IPS-20b (cell line): Measurements from ENCODE around the gene NPSR1.
"Not testable (repeated sequence)": the region's sequence is repeated elsewhere in the genome, so short reads cannot be mapped to it uniquely, and the experiment has no call there.

Experiments
- H3K27ac ChIP-seq: one replicate; pipeline ENCODE4 v1.5.1; 2013; ENCODE audit warnings: low read length
- H3K27me3 ChIP-seq: 2 replicates; pipeline ENCODE4 v1.6.1; 2013; ENCODE audit warnings: mild to moderate bottlenecking, low read length, inconsistent platforms; ENCODE audit not compliant: insufficient read depth
- H3K36me3 ChIP-seq: 2 replicates; pipeline ENCODE4 v1.6.1; 2013; ENCODE audit warnings: low read depth, mild to moderate bottlenecking, inconsistent platforms, low read length, moderate library complexity; ENCODE audit not compliant: insufficient read depth
- H3K4me1 ChIP-seq: 2 replicates; pipeline ENCODE4 v1.6.1; 2013; ENCODE audit warnings: mild to moderate bottlenecking, control low read depth, inconsistent platforms, low read length, moderate library complexity; ENCODE audit not compliant: insufficient read depth
- H3K4me3 ChIP-seq: 2 replicates; pipeline ENCODE4 v1.5.1; 2013; ENCODE audit warnings: mild to moderate bottlenecking, low read length, inconsistent platforms
- H3K9ac ChIP-seq: 2 replicates; pipeline ENCODE4 v1.6.1; 2013; ENCODE audit warnings: low read depth, mild to moderate bottlenecking, inconsistent platforms, low read length, moderate library complexity
- H3K9me3 ChIP-seq: 2 replicates; pipeline ENCODE4 v1.6.1; 2013; ENCODE audit warnings: mild to moderate bottlenecking, low read depth, low read length, inconsistent platforms; ENCODE audit not compliant: insufficient read depth

NPSR1 gene

GRCh38 chr7:34814203-34814842, 156.3 kb downstream of the NPSR1 start:
- not testable (repeated sequence) for H3K36me3 ChIP-seq, H3K4me1 ChIP-seq, H3K27me3 ChIP-seq, H3K27ac ChIP-seq, H3K9ac ChIP-seq, H3K4me3 ChIP-seq, H3K9me3 ChIP-seq

- no peaks in the 10 kb centered on the region for H3K9me3 ChIP-seq
- H3K36me3 ChIP-seq: no peaks in the 10 kb centered on the region
- no peak overlapping the region for H3K27ac ChIP-seq
- no peak overlapping the region for H3K4me3 ChIP-seq
- H3K4me1 ChIP-seq: no peaks in the 10 kb centered on the region
- H3K27me3 ChIP-seq: no peaks in the 10 kb centered on the region
- H3K9ac ChIP-seq: no peak overlapping the region
Measured at GRCh38 chr7:34821932-34822558, 164.0 kb downstream of the NPSR1 start.

GRCh38 chr7:34823650-34824258, 165.7 kb downstream of the NPSR1 start:
- no peak overlapping the region for H3K4me3 ChIP-seq
- no peaks in the 10 kb centered on the region for H3K36me3 ChIP-seq

GRCh38 chr7:34825221-34825620, 167.2 kb downstream of the NPSR1 start:
- Histone ChIP-seq H3K4me1 (no peaks in the 10 kb centered on the region), H3K9me3 (no peaks in the 10 kb centered on the region), H3K4me3 (no peak overlapping the region), H3K27ac (no peak overlapping the region), H3K27me3 (no peaks in the 10 kb centered on the region), H3K9ac (no peak overlapping the region), H3K36me3 (no peaks in the 10 kb centered on the region)

More at GRCh38 chr7:34823650-34824258, 165.7 kb downstream of the NPSR1 start:
- Histone ChIP-seq H3K27me3 (no peaks in the 10 kb centered on the region), H3K9ac (no peak overlapping the region), H3K4me1 (no peaks in the 10 kb centered on the region), H3K9me3 (no peaks in the 10 kb centered on the region), H3K27ac (no peak overlapping the region)

GRCh38 chr7:34830390-34830789, 172.4 kb downstream of the NPSR1 start:
- H3K27ac ChIP-seq: no peak overlapping the region
- no peak overlapping the region for H3K9ac ChIP-seq
- no peaks in the 10 kb centered on the region for H3K27me3 ChIP-seq
- H3K4me3 ChIP-seq: no peak overlapping the region
- no peaks in the 10 kb centered on the region for H3K4me1 ChIP-seq
- no peaks in the 10 kb centered on the region for H3K36me3 ChIP-seq
- no peaks in the 10 kb centered on the region for H3K9me3 ChIP-seq

- H3K4me1 ChIP-seq: no peaks in the 10 kb centered on the region
- no peak overlapping the region for H3K9ac ChIP-seq
- no peaks in the 10 kb centered on the region for H3K36me3 ChIP-seq
- H3K27me3 ChIP-seq: no peaks in the 10 kb centered on the region
- no peaks in the 10 kb centered on the region for H3K9me3 ChIP-seq
- H3K27ac ChIP-seq: no peak overlapping the region
- no peak overlapping the region for H3K4me3 ChIP-seq
Measured at GRCh38 chr7:34831436-34831835, 173.4 kb downstream of the NPSR1 start.

- no peaks in the 10 kb centered on the region for H3K4me1 ChIP-seq
- no peaks in the 10 kb centered on the region for H3K36me3 ChIP-seq
- no peaks in the 10 kb centered on the region for H3K9me3 ChIP-seq
- no peak overlapping the region for H3K4me3 ChIP-seq
- no peaks in the 10 kb centered on the region for H3K27me3 ChIP-seq
- no peak overlapping the region for H3K27ac ChIP-seq
- H3K9ac ChIP-seq: no peak overlapping the region
Measured at GRCh38 chr7:34832020-34832419, 174.0 kb downstream of the NPSR1 start.

- Histone ChIP-seq H3K9ac (no peak overlapping the region), H3K9me3 (no peaks in the 10 kb centered on the region), H3K27ac (no peak overlapping the region), H3K4me1 (no peaks in the 10 kb centered on the region), H3K27me3 (no peaks in the 10 kb centered on the region), H3K36me3 (no peaks in the 10 kb centered on the region), H3K4me3 (no peak overlapping the region)
Measured at GRCh38 chr7:34835901-34836600, 178.0 kb downstream of the NPSR1 start.

GRCh38 chr7:34837316-34837715, 179.3 kb downstream of the NPSR1 start:
- Histone ChIP-seq H3K9ac (no peak overlapping the region), H3K27ac (no peak overlapping the region), H3K4me3 (no peak overlapping the region), H3K36me3 (no peaks in the 10 kb centered on the region), H3K9me3 (no peaks in the 10 kb centered on the region), H3K27me3 (no peaks in the 10 kb centered on the region), H3K4me1 (no peaks in the 10 kb centered on the region)

- Histone ChIP-seq H3K9ac (no peak overlapping the region), H3K36me3 (no peaks in the 10 kb centered on the region), H3K27ac (no peak overlapping the region), H3K9me3 (no peaks in the 10 kb centered on the region), H3K4me1 (no peaks in the 10 kb centered on the region), H3K27me3 (no peaks in the 10 kb centered on the region), H3K4me3 (no peak overlapping the region)
Measured at GRCh38 chr7:34837801-34838201, 179.8 kb downstream of the NPSR1 start.

- no peak overlapping the region for H3K27ac ChIP-seq
- H3K9ac ChIP-seq: no peak overlapping the region
- H3K4me3 ChIP-seq: no peak overlapping the region
- no peaks in the 10 kb centered on the region for H3K27me3 ChIP-seq
- H3K36me3 ChIP-seq: no peaks in the 10 kb centered on the region
- no peaks in the 10 kb centered on the region for H3K9me3 ChIP-seq
- H3K4me1 ChIP-seq: no peaks in the 10 kb centered on the region
Measured at GRCh38 chr7:34838329-34838728, 180.3 kb downstream of the NPSR1 start.

GRCh38 chr7:34839645-34840044, 181.6 kb downstream of the NPSR1 start:
- H3K4me1 ChIP-seq: no peaks in the 10 kb centered on the region
- no peaks in the 10 kb centered on the region for H3K36me3 ChIP-seq
- no peak overlapping the region for H3K27ac ChIP-seq
- no peak overlapping the region for H3K9ac ChIP-seq
- H3K4me3 ChIP-seq: no peak overlapping the region
- H3K27me3 ChIP-seq: no peaks in the 10 kb centered on the region
- H3K9me3 ChIP-seq: no peaks in the 10 kb centered on the region
